ENCODE results near the gene FBXW5. TPM values are rescaled to one million over a fixed set of nuclear protein-coding genes. Genes with fewer than 3 reads are reported as not detected.

The FBXW5 gene
- total RNA-seq, 1 experiment from 2014 or later, result 70.5 TPM

- CTCF ChIA-PET, result interaction anchor here (0.8 to 6.2 kb wide), 35 partner anchors 8 to 259 kb away, joined by 3 to 117 read pairs (median 6); partner anchors contain the start of genes ABCA2, AJM1, C8G and CLIC3
- DNase-seq (ENCODE audit: low spot score), result no peak
- POLR2A ChIA-PET, result interaction anchor here (1.3 to 1.5 kb wide), 4 partner anchors 15 to 223 kb away, joined by 3 to 6 read pairs (median 4); partner anchors contain the start of genes PAXX and TPRN
- Mint-ChIP-seq H3K36me3 (no peaks in the 10 kb centered on the region), H3K27ac (no peak overlapping the region), H3K4me1 (peaks cover 3% of the 10 kb centered on the region; the same call in 1 of the 2 replicates), H3K9me3 (no peaks in the 10 kb centered on the region), H3K4me3 (peak overlapping the region; percentile 66), H3K27me3 (ENCODE audit: low read depth) (peaks cover 3% of the 10 kb centered on the region; the same call in 1 of the 2 replicates)
- ATAC-seq, result peak; percentile 9
- TF ChIP-seq FOXP1 (CRISPR knock-in tag; IDR thresholded peaks at IDR 0.05; ENCODE audit: borderline replicate concordance) (peak; percentile 55; the same call in 1 of the 2 replicates), HMGXB4 (CRISPR knock-in tag; IDR thresholded peaks at IDR 0.05) (peak; percentile 78; the same call in 1 of the 2 replicates), ZNF219 (CRISPR knock-in tag; IDR thresholded peaks at IDR 0.05; ENCODE audit: borderline replicate concordance) (no peak), E2F4 (CRISPR knock-in tag; IDR thresholded peaks at IDR 0.05; ENCODE audit: borderline replicate concordance, low read depth) (0 out of 2 replicates have a peak, but pooled peaks have one; percentile 34), ZNF423 (CRISPR knock-in tag; IDR thresholded peaks at IDR 0.05) (no peak), USF2 (CRISPR knock-in tag; IDR thresholded peaks at IDR 0.05) (0 out of 2 replicates have a peak, but pooled peaks have one; percentile 6)
Measured at GRCh38 chr9:136977649-136978072, 33.1 kb upstream of the FBXW5 start.

- peak within 1 kb of the TSS; percentile 66 for H3K4me3 Mint-ChIP-seq
- H3K4me1 Mint-ChIP-seq, result peaks cover 3% of the 10 kb centered on the region; the same call in 1 of the 2 replicates
- TF ChIP-seq ATF2 (CRISPR knock-in tag; IDR thresholded peaks at IDR 0.05; ENCODE audit: borderline replicate concordance, low read depth), result no peak
- TF ChIP-seq ERG (CRISPR knock-in tag; IDR thresholded peaks at IDR 0.05), result no peak
- no peak for TF ChIP-seq ZNF232 (CRISPR knock-in tag; IDR thresholded peaks at IDR 0.05)
- no peak for TF ChIP-seq MYBL2 (CRISPR knock-in tag; IDR thresholded peaks at IDR 0.05)
- TF ChIP-seq GABPB1 (CRISPR knock-in tag; IDR thresholded peaks at IDR 0.05), result no peak
- no peak for TF ChIP-seq ATF6 (CRISPR knock-in tag; IDR thresholded peaks at IDR 0.05)
- peak; percentile 5; the same call in 1 of the 2 replicates for TF ChIP-seq MAX (CRISPR knock-in tag; IDR thresholded peaks at IDR 0.05)
- no peak for TF ChIP-seq NR1H2 (CRISPR knock-in tag; IDR thresholded peaks at IDR 0.05)
- DNase-seq (ENCODE audit: low spot score) (no peak), ATAC-seq (no peak)
- H3K9me3 Mint-ChIP-seq, result no peaks in the 10 kb centered on the region
- ChIA-PET POLR2A (interaction anchor here (1.0 kb wide), 1 partner anchor 263 kb away, joined by 5 read pairs; no protein-coding TSS in a partner anchor), CTCF (interaction anchor here (0.6 to 6.2 kb wide), 8 partner anchors 15 to 91 kb away, joined by 3 to 117 read pairs (median 12); partner anchors contain the start of genes ABCA2, CLIC3, NPDC1 and PAXX)
- H3K27ac Mint-ChIP-seq, result no peak within 1 kb of the TSS; the same call in 1 of the 2 replicates
- peaks cover 3% of the 10 kb centered on the region; the same call in 1 of the 2 replicates for H3K27me3 Mint-ChIP-seq (ENCODE audit: low read depth)
- no peaks in the 10 kb centered on the region for H3K36me3 Mint-ChIP-seq
Measured at GRCh38 chr9:136977223-136977622, 32.7 kb upstream of the FBXW5 start, which contains the start of gene PTGDS. TSS of gene PTGDS (plus strand) at chr9:136977504. CDS start at chr9:136977579, 75 bp downstream.

Measured in WTC11 (cell line).